ENCODE results near the gene TNKS1BP1. TPM values are rescaled to one million over a fixed set of nuclear protein-coding genes. Genes with fewer than 3 reads are reported as not detected.

TNKS1BP1 gene
- total and polyA plus RNA-seq, 9 of the 15 experiments (the other 6 are each of a cell fraction or from before 2014, with no cell fraction given): 1.1 to 47.2 (median 10.9) TPM

DNA sequence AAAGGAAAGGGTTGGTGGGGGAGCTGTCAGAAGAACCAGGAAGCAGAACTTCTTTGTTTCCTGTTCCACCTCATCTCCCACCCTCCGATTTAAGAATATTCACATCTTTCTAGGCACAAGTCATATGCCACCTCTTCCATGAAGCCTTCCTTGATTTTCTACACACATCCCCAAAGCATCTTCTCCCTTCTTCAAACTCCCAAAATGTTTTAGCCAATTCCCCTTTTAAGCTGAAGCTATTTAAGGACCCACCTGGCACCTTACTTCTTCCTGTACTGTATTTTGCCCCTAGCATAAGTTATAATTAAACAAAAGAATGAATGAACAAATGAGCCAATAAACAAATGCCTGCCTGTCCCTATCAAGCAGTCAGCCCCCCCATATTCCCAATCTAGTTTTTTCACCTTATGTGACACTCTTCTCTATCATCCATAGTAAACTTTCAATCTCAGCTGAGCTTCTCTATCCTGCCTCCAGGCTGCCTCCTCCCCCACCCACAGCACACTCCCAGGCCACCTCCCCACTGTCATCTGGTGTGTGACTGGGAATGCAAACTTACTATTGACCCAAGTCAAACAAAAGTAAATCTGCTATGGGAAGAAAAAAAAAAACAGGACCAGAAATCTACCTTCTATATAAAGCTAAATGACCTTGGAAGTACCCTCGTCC is 3.9 kb downstream of the TNKS1BP1 start:
- Histone ChIP-seq H3K27me3 (ENCODE audit: control insufficient read depth in 2 of 2, insufficient read depth in 2 of 2, low read length in 2 of 2) (no peaks in the 10 kb centered on the region), H2AFZ (ENCODE audit: low read depth, low read length) (no peak overlapping the region), H3K36me3 (ENCODE audit: control insufficient read depth, insufficient read depth, low read length) (peaks cover 56% of the 10 kb centered on the region), H3K9ac (ENCODE audit: insufficient read depth in 1 of 2, low read depth in 2 of 2, low read length in 2 of 2) (0 out of 4 replicates have a peak overlapping the region, but pooled peaks of 1 of the 2 experiments have one; percentile 43), H3K4me3 (no peak overlapping the region), H3K4me2 (ENCODE audit: insufficient read depth, low read length) (no peak overlapping the region), H4K20me1 (replicated peaks; ENCODE audit: control insufficient read depth, insufficient read depth, low read length) (peaks cover 12% of the 10 kb centered on the region), H3K4me1 (replicated peaks in 1 of 2; ENCODE audit: control insufficient read depth in 2 of 2, insufficient read depth in 2 of 2, low read length in 2 of 2) (peaks cover 45 to 58% of the 10 kb centered on the region in 2 experiments), H3K9me1 (ENCODE audit: control insufficient read depth, insufficient read depth, low read length) (peaks cover 7% of the 10 kb centered on the region), H3K79me2 (ENCODE audit: control insufficient read depth, insufficient read depth, low read length) (peaks cover 39% of the 10 kb centered on the region), H3K27ac (ENCODE audit: extremely low read depth, low read depth, low read length) (peak overlapping the region; percentile 49; the same call in 1 of the 3 replicates), H3K9me3 (replicated peaks; ENCODE audit: control insufficient read depth, insufficient read depth, low read depth, low read length) (no peaks in the 10 kb centered on the region)
- ChIA-PET POLR2A (interaction anchor here (0.6 to 6.3 kb wide), 2 partner anchors 8 to 499 kb away, joined by 3 to 68 read pairs; no protein-coding TSS in a partner anchor), CTCF (ENCODE audit: low intra/inter-chr PET ratio) (interaction anchor here (0.6 kb wide), 1 partner anchor 19 kb away, joined by 3 read pairs; no protein-coding TSS in a partner anchor)
- FAIRE-seq (no peak), DNase-seq (ENCODE audit: extremely low read depth in 1 of 4, low spot score in 3 of 4) (no peak), ATAC-seq (no peak)
- intact Hi-C loops (cut with micrococcal nuclease): no loop called here
- TF ChIP-seq GABPB2 (CRISPR knock-in tag; conservative IDR thresholded peaks at IDR 0.05) (no peak), FOXK1 (CRISPR knock-in tag; IDR thresholded peaks at IDR 0.05; ENCODE audit: borderline replicate concordance) (no peak), ZNF445 (CRISPR knock-in tag; IDR thresholded peaks at IDR 0.05; ENCODE audit: low read depth) (no peak), ZFP36 (IDR thresholded peaks at IDR 0.05; ENCODE audit: low read depth, low read length, partially characterized antibody) (peak; percentile 98), SMARCA5 (IDR thresholded peaks at IDR 0.05) (peak; percentile 43; the same call in 1 of the 2 replicates), MYC (IDR thresholded peaks at IDR 0.05; ENCODE audit: low read depth, low read length) (no peak), MYC (CRISPR knock-in tag; IDR thresholded peaks at IDR 0.05; ENCODE audit: borderline replicate concordance, low read depth) (no peak), CBFA2T3 (IDR thresholded peaks at IDR 0.05) (peak; percentile 38; the same call in 1 of the 2 replicates), BCOR (IDR thresholded peaks at IDR 0.05) (peak; percentile 75), RBM25 (IDR thresholded peaks at IDR 0.05; ENCODE audit: low read depth, low read length, severe bottlenecking) (peak; percentile 8), CBFA2T2 (conservative IDR thresholded peaks at IDR 0.05) (0 out of 2 replicates have a peak, but pooled peaks have one; percentile 2), ZNF436 (CRISPR knock-in tag; IDR thresholded peaks at IDR 0.05) (peak; percentile 56; the same call in 1 of the 2 replicates), ZBTB8A (IDR thresholded peaks at IDR 0.05; ENCODE audit: partially characterized antibody) (no peak), KDM5B (IDR thresholded peaks at IDR 0.05; ENCODE audit: insufficient replicate concordance, low read depth, low read length) (peak; percentile 1)
- TF ChIP-seq, protein P1, sequence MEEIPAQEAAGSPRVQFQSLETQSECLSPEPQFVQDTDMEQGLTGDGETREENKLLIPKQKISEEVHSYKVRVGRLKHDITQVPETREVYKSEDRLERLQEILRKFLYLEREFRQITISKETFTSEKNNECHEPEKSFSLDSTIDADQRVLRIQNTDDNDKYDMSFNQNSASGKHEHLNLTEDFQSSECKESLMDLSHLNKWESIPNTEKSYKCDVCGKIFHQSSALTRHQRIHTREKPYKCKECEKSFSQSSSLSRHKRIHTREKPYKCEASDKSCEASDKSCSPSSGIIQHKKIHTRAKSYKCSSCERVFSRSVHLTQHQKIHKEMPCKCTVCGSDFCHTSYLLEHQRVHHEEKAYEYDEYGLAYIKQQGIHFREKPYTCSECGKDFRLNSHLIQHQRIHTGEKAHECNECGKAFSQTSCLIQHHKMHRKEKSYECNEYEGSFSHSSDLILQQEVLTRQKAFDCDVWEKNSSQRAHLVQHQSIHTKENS (CRISPR knock-in tag; IDR thresholded peaks at IDR 0.05): no peak
- WGBS (ENCODE audit: insufficient coverage, low coverage, missing lambda C conversion rate): 86% methylated on average over 2 of the region's 2 CpGs
- in situ Hi-C loops (cut with MboI): no loop called here
- no TSS peak for BruUV-seq (replicated peaks)

Data from K562 (cell line).